Ishikawa (cell line): ENCODE measurements around the gene SPON1.
A peak's percentile ranks its signal among the peaks of the same experiment; 100 is the strongest.

ENCODE experiments used
- CEBPB ChIP-seq: IDR thresholded peaks from 2 replicates; pipeline ENCODE4 v1.6.1; 2012
- CREB1 ChIP-seq: IDR thresholded peaks from 2 replicates; pipeline ENCODE4 v1.6.1; 2012; ENCODE audit warnings: low read depth
- EGR1 ChIP-seq: IDR thresholded peaks from 2 replicates; pipeline ENCODE4 v1.6.1; 2012
- EP300 ChIP-seq: IDR thresholded peaks from 2 replicates; pipeline ENCODE4 v1.6.1; 2012; ENCODE audit warnings: borderline replicate concordance
- FOXM1 ChIP-seq: IDR thresholded peaks from 2 replicates; pipeline ENCODE4 v1.6.1; 2012; ENCODE audit warnings: low read depth, borderline replicate concordance
- MAX ChIP-seq: IDR thresholded peaks from 2 replicates; pipeline ENCODE4 v1.6.1; 2012
- NFIC ChIP-seq: IDR thresholded peaks from 2 replicates; pipeline ENCODE4 v1.6.1; 2012
- RAD21 ChIP-seq: IDR thresholded peaks from 2 replicates; pipeline ENCODE4 v1.6.1; 2012; ENCODE audit warnings: low read depth
- REST ChIP-seq: IDR thresholded peaks from 2 replicates; pipeline ENCODE4 v1.6.1; 2012; ENCODE audit warnings: low read depth, mild to moderate bottlenecking
- TAF1 ChIP-seq: IDR thresholded peaks from 2 replicates; pipeline ENCODE4 v1.6.1; 2012; ENCODE audit warnings: low read depth, mild to moderate bottlenecking
- TCF12 ChIP-seq: IDR thresholded peaks from 2 replicates; pipeline ENCODE4 v1.6.1; 2012; ENCODE audit warnings: low read depth
- TEAD4 ChIP-seq: IDR thresholded peaks from 2 replicates; pipeline ENCODE4 v1.6.1; 2012
- USF1 ChIP-seq: IDR thresholded peaks from 2 replicates; pipeline ENCODE4 v1.6.1; 2012
- YY1 ChIP-seq: IDR thresholded peaks from 2 replicates; pipeline ENCODE4 v1.6.1; 2012; ENCODE audit warnings: low read depth
- ZBTB7A ChIP-seq: IDR thresholded peaks from 2 replicates; pipeline ENCODE4 v1.6.1; 2012; ENCODE audit warnings: low read depth

SPON1 gene

GRCh38 chr11:14288189-14288935 is 325.8 kb downstream of the SPON1 start:
- TF ChIP-seq REST, result no peak
- TF ChIP-seq RAD21, result no peak
- TF ChIP-seq CREB1, result no peak
- no peak for TF ChIP-seq EGR1
- no peak for TF ChIP-seq EP300
- no peak for TF ChIP-seq USF1
- no peak for TF ChIP-seq FOXM1
- no peak for TF ChIP-seq TAF1
- TF ChIP-seq NFIC, result no peak
- TF ChIP-seq YY1, result no peak
- no peak for TF ChIP-seq CEBPB
- no peak for TF ChIP-seq ZBTB7A
- TF ChIP-seq MAX, result no peak
- TF ChIP-seq TEAD4, result no peak

- TF ChIP-seq USF1 (no peak), FOXM1 (no peak)
These were observed 327.9 kb downstream of the SPON1 start for GRCh38 chr11:14290422-14290821.

GRCh38 chr11:14299921-14300320 is 337.4 kb downstream of the SPON1 start:
- TF ChIP-seq TEAD4, result no peak
- no peak for TF ChIP-seq TCF12
- TF ChIP-seq USF1, result no peak
- TF ChIP-seq NFIC, result no peak
- no peak for TF ChIP-seq CREB1
- TF ChIP-seq EGR1, result no peak
- no peak for TF ChIP-seq EP300
- no peak for TF ChIP-seq MAX
- TF ChIP-seq RAD21, result no peak
- no peak for TF ChIP-seq ZBTB7A
- TF ChIP-seq TAF1, result no peak
- no peak for TF ChIP-seq REST
- TF ChIP-seq CEBPB, result no peak
- no peak for TF ChIP-seq YY1
- TF ChIP-seq FOXM1, result no peak

- peak; percentile 90 for TF ChIP-seq RAD21
- 0 out of 2 replicates have a peak, but pooled peaks have one; percentile 38 for TF ChIP-seq CEBPB
- TF ChIP-seq MAX, result no peak
These were observed 338.3 kb downstream of the SPON1 start for GRCh38 chr11:14300661-14301304.

- no peak for TF ChIP-seq EP300
- no peak for TF ChIP-seq TAF1
- TF ChIP-seq FOXM1, result no peak
- TF ChIP-seq USF1, result no peak
- no peak for TF ChIP-seq RAD21
- TF ChIP-seq MAX, result no peak
- no peak for TF ChIP-seq ZBTB7A
- no peak for TF ChIP-seq YY1
- no peak for TF ChIP-seq NFIC
- TF ChIP-seq TEAD4, result no peak
- TF ChIP-seq EGR1, result no peak
- no peak for TF ChIP-seq REST
- no peak for TF ChIP-seq CREB1
- no peak for TF ChIP-seq CEBPB
- no peak for TF ChIP-seq TCF12
These were observed 342.1 kb downstream of the SPON1 start for GRCh38 chr11:14304601-14305000.
